ENCODE measurements around the gene TBK1. TPM values are rescaled to one million over a fixed set of nuclear protein-coding genes. Genes with fewer than 3 reads are reported as not detected.
"Not testable (repeated sequence)": the region's sequence is repeated elsewhere in the genome, so short reads cannot be mapped to it uniquely, and the experiment has no call there.

Gene TBK1
- total RNA-seq, 1 donor from 2014 or later = 40.7 TPM

DNA sequence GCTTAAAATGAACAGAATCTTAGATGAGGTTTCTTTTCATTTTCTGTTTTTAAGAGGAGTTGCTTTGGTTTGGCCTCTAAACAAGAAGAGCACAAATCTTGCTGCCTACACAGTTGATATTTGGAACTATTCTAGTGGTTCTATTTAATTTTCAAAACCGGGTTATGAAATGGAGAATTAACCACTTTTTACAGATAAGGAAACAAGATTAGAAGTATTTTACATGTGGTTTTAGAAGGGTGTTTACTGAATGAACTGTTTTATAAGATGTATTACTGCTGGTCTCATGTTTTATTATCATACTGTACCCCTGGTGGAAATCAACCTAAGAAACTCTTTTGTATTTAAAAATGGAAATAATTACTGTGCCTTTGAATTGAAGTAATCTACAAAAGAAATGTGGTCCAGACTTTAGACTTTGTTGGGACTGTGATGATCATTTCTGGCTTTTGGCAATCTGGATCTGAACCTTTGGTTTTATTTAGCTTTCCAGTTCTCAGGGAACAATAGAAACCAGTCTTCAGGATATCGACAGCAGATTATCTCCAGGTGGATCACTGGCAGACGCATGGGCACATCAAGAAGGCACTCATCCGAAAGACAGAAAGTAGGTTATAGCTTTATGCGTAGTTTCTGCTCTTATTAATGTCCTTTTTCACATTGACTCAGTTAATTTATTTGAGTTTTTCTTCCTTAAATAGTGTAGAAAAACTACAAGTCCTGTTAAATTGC lies 43.2 kb downstream of the TBK1 start:
- DNase-seq (ENCODE audit: low read depth) = no peak

DNA sequence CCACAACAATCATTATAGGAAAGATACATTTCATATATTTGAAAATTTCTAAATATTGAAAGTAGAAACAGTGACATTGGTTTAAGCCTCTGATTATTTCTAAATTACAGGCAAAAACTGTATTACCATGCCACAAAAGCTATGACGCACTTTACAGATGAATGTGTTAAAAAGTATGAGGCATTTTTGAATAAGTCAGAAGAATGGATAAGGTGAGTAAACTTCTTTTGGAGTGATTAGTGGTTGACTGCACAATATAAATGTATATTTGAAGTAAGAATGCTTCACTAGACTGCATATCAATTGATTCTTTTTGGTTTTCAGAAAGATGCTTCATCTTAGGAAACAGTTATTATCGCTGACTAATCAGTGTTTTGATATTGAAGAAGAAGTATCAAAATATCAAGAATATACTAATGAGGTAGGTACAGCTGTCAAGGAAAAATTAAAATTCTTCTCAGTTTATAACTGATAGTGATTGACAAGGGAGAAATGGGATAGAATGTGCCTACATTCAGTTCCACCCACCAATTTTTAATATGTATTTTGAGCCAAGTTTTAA lies 45.0 kb downstream of the TBK1 start:
- no peak for DNase-seq (ENCODE audit: low read depth)

DNA sequence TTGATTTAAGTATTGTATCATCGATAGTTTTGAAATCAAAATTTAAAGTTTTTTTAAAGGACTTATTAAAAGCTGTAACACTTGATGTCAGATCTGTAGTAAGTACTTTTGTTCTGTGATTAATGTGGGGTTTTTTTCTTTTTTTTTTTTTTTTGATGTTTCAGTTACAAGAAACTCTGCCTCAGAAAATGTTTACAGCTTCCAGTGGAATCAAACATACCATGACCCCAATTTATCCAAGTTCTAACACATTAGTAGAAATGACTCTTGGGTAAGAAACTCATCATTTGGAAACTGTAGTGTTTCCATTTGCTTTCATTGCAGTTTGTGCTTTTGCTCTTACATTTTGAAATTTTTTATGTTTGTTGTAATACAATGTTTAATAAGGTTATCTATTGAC lies 45.6 kb downstream of the TBK1 start:
- no peak for DNase-seq (ENCODE audit: low read depth)

- DNase-seq (ENCODE audit: low read depth) = no peak
These were observed 46.0 kb downstream of the TBK1 start for GRCh38 chr12:64497903-64498302.

GRCh38 chr12:64500394-64500793 lies 48.5 kb downstream of the TBK1 start:
- DNase-seq (ENCODE audit: low read depth) = no peak

- DNase-seq (ENCODE audit: low read depth) = no peak
These were observed 49.6 kb downstream of the TBK1 start for GRCh38 chr12:64501486-64501885.

DNA sequence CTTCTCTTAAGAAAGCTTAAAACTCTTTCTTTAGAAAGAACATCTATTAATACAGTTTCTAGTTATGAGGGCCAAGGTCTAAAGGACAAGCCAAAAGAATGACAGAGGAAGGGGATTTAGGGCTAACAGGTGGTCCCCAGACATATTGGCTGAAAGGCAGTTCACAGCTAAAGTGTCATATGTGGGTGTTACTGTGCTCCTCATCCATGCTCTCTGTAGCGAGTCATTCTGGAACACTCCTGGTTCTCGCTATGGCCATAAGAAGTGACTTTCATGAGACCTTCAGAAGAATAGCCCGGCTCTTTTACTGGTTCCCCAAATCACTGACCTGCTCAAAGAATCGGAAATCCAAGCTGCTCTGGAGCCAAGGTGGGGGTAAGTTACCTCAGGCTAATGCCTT lies 55.0 kb downstream of the TBK1 start:
- DNase-seq (ENCODE audit: low read depth) = peak; percentile 21

GRCh38 chr12:64510667-64511066 lies 58.7 kb downstream of the TBK1 start:
- DNase-seq (ENCODE audit: low read depth) = no peak

DNA sequence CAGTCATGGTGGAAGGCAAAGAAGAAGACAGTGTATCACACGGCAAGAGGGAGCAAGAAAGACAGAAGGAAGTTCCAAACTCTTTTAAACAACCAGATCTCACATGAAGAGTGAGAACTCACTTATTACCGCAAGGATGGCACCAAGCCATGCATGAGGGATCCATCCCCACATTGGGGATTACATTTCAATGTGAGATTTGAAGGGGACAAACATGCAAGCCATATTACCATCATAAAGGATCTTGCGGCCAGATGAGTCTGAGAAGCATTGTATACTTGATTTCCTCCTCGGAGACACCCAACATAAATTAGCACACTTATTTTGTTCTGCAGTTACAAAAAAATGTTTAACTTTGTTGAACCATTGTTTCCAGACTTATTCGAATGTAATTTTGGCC lies 66.5 kb downstream of the TBK1 start:
- no peak for DNase-seq (ENCODE audit: low read depth)

GRCh38 chr12:64521833-64522232 lies 69.9 kb downstream of the TBK1 start:
- DNase-seq (ENCODE audit: low read depth) = no peak

DNA sequence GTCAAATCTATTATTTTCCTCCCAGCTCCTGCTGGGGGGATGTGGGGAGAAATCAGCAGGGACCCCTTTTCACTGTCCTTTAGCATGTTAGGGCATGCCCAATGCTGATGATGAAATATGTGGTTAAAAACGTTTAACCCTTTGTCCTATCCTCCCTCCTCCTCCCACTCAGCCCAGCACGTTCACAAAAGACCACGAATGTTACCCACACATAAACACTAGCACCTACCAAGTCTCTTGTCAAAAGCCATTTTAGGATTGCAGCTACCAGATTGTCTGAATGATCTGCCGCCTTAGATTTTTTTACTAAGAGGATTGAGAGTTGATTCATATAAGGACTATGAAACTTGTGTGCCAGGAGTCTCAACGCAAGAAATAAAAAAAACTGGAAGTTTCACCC lies 70.4 kb downstream of the TBK1 start:
- DNase-seq (ENCODE audit: low read depth) = peak; percentile 53

- peak; percentile 49 for DNase-seq (ENCODE audit: low read depth)
These were observed 70.9 kb downstream of the TBK1 start for GRCh38 chr12:64522807-64523206.

GRCh38 chr12:64523565-64524444 lies 71.9 kb downstream of the TBK1 start:
- not testable (repeated sequence) for DNase-seq (ENCODE audit: low read depth)

GRCh38 chr12:64525461-64526160 lies 73.7 kb downstream of the TBK1 start:
- DNase-seq (ENCODE audit: low read depth) = no peak

DNA sequence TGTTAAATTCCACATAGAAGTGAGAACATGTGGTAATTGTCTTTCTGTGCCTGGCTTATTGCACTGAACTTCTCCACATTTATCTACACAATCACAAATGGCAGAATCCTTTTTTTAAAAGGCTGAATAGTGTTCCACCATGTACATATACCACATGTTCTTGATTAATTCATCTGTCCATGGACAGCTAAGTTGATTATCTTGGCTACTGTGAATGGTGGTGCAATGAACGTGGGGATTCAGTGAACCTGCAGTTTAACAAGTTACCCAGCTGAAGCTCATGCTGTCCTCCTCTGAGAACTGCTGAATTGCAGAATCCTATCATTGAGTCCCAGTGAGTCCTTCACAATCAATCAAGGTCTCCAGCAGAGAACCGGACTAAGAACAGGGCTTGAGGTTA lies 74.9 kb downstream of the TBK1 start:
- DNase-seq (ENCODE audit: low read depth) = no peak

- DNase-seq (ENCODE audit: low read depth) = peak; percentile 68
These were observed 76.7 kb downstream of the TBK1 start for GRCh38 chr12:64528616-64529015.

GRCh38 chr12:64530566-64530965 lies 78.6 kb downstream of the TBK1 start:
- DNase-seq (ENCODE audit: low read depth) = no peak

- DNase-seq (ENCODE audit: low read depth) = peak; percentile 75
These were observed 79.9 kb downstream of the TBK1 start for GRCh38 chr12:64531665-64532334.

- DNase-seq (ENCODE audit: low read depth) = peak; percentile 77
These were observed 80.9 kb downstream of the TBK1 start for GRCh38 chr12:64532734-64533351.

DNA sequence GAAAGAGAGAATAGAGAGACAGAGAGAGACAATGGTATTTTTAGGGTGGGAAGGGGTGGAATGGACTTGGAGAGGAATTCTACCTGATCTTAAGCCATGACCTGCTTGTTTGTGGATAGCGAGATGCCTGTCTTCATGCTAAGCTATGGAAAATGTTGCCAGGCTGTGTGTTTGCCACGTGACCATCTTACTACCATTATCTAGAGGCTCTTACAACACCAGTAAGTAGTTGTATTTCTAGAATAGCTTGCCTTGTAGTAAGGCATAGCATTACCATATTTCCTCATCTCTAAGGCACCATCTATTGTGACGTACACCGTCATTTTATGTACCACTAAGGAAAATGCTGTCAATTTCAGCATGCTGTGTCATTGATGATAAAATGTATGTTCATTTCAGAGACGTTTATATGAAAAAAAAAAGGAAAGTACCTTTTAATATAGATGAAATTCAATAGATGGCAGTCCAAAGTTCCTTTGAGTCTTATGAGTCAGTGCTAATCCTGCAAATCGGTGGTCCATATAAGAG lies 82.8 kb downstream of the TBK1 start:
- DNase-seq (ENCODE audit: low read depth) = no peak

All from myocyte (in vitro differentiated cells).